Measurements from ENCODE around the gene TNFAIP2.

The TNFAIP2 gene

DNA sequence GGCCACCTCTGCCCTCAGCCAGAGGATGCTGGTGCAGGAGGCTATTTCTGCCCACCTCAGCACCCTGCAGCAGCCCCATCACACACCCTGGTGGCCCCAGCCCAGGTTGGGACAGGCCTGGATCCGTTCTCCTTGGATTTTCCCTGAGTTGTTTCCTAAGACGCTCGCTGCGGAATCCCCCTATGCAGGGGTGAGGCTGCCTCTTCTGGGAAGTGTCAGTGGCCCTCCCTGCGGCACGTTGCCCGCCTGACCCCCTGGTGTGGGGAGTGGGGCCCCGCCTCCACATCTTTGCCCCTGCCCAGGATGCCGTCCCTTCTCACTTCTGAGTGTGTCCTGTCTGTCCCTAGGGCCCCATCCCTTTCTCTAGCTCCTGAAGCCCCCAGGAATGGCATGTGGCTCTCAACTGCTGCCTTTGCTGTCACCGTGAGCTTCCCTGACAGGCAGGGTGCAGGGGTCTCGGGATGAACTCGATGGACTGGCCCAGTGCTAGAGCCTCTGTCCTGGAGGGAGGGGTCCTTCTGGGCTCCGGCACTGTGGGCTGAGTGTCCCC lies 29.3 kb upstream of the TNFAIP2 start:
- Histone ChIP-seq H3K4me3 (IDR thresholded peaks at IDR 0.05; ENCODE audit: insufficient read depth, low read depth, low read length) (no peak overlapping the region), H3K9ac (no peak overlapping the region), H3K27ac (no peak overlapping the region), H3K27me3 (ENCODE audit: insufficient read depth, low read depth) (no peaks in the 10 kb centered on the region), H3K4me2 (no peak overlapping the region), H3K36me3 (ENCODE audit: insufficient read depth) (no peaks in the 10 kb centered on the region), H4K20me1 (ENCODE audit: insufficient read depth) (no peaks in the 10 kb centered on the region), H3K79me2 (ENCODE audit: insufficient read depth, low read depth) (no peaks in the 10 kb centered on the region), H3K4me1 (ENCODE audit: low read depth, poor library complexity, severe bottlenecking) (peaks cover 5% of the 10 kb centered on the region), H2AFZ (ENCODE audit: low read depth) (no peak overlapping the region)
- no peak for TF ChIP-seq CTCF (conservative IDR thresholded peaks at IDR 0.05; ENCODE audit: low read depth, low read length)

- Histone ChIP-seq H3K27ac (no peak within 1 kb of the TSS), H4K20me1 (ENCODE audit: insufficient read depth) (no peaks in the 10 kb centered on the region), H3K4me1 (ENCODE audit: low read depth, poor library complexity, severe bottlenecking) (peaks cover 5% of the 10 kb centered on the region), H3K4me3 (IDR thresholded peaks at IDR 0.05; ENCODE audit: insufficient read depth, low read depth, low read length) (no peak within 1 kb of the TSS), H2AFZ (ENCODE audit: low read depth) (no peak within 1 kb of the TSS), H3K27me3 (ENCODE audit: insufficient read depth, low read depth) (no peaks in the 10 kb centered on the region), H3K79me2 (ENCODE audit: insufficient read depth, low read depth) (no peaks in the 10 kb centered on the region), H3K36me3 (ENCODE audit: insufficient read depth) (no peaks in the 10 kb centered on the region), H3K9ac (no peak within 1 kb of the TSS), H3K4me2 (no peak within 1 kb of the TSS)
- TF ChIP-seq CTCF (conservative IDR thresholded peaks at IDR 0.05; ENCODE audit: low read depth, low read length) = no peak
These were observed 28.7 kb upstream of the TNFAIP2 start, which contains the start of gene EXOC3L4 for GRCh38 chr14:103094406-103095209. Gene EXOC3L4 (plus strand): TSS chr14:103094725. CDS start chr14:103100220, 5,495 bp downstream.

DNA sequence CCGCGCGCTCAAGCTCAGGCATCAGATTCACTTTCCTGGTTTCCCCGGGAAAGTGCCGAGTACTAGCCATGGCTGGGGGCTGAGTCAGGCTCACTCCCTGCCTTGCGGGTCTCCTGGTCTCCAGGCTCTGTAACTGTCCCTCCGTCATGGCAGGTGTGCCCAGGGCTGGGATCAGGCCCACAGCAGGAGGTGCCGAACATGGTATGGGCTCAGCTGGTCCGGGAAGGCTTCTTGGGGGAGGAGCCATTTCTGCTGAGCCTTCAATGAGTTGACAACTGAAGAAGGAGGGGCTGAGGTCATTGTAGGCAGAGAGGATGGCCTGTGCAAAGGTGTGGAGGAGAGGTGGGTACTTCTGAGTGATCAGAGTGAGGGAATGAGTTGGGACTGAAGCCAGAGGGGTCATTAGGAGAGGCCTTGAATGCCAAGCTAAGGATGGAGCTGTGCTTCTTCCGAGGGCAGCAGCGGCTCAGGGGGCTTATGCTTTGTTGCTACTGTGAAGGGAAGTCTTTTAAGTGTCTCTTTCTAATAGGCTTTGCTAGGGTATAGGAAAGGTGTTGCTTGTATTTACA lies 28.0 kb upstream of the TNFAIP2 start:
- TF ChIP-seq CTCF (conservative IDR thresholded peaks at IDR 0.05; ENCODE audit: low read depth, low read length) = no peak
- Histone ChIP-seq H3K4me3 (IDR thresholded peaks at IDR 0.05; ENCODE audit: insufficient read depth, low read depth, low read length) (no peak overlapping the region), H4K20me1 (ENCODE audit: insufficient read depth) (no peaks in the 10 kb centered on the region), H3K36me3 (ENCODE audit: insufficient read depth) (no peaks in the 10 kb centered on the region), H3K4me2 (no peak overlapping the region), H2AFZ (ENCODE audit: low read depth) (no peak overlapping the region), H3K27ac (no peak overlapping the region), H3K27me3 (ENCODE audit: insufficient read depth, low read depth) (no peaks in the 10 kb centered on the region), H3K9ac (no peak overlapping the region), H3K4me1 (ENCODE audit: low read depth, poor library complexity, severe bottlenecking) (peaks cover 5% of the 10 kb centered on the region), H3K79me2 (ENCODE audit: insufficient read depth, low read depth) (no peaks in the 10 kb centered on the region)

- H3K4me1 ChIP-seq (ENCODE audit: low read depth, poor library complexity, severe bottlenecking) = no peaks in the 10 kb centered on the region
- no peak overlapping the region for H2AFZ ChIP-seq (ENCODE audit: low read depth)
- H3K27me3 ChIP-seq (ENCODE audit: insufficient read depth, low read depth) = no peaks in the 10 kb centered on the region
- TF ChIP-seq CTCF (conservative IDR thresholded peaks at IDR 0.05; ENCODE audit: low read depth, low read length) = no peak
- H3K27ac ChIP-seq = no peak overlapping the region
- H3K36me3 ChIP-seq (ENCODE audit: insufficient read depth) = no peaks in the 10 kb centered on the region
- H3K9ac ChIP-seq = no peak overlapping the region
- H3K79me2 ChIP-seq (ENCODE audit: insufficient read depth, low read depth) = no peaks in the 10 kb centered on the region
- H3K4me2 ChIP-seq = no peak overlapping the region
- H4K20me1 ChIP-seq (ENCODE audit: insufficient read depth) = no peaks in the 10 kb centered on the region
- no peak overlapping the region for H3K4me3 ChIP-seq (IDR thresholded peaks at IDR 0.05; ENCODE audit: insufficient read depth, low read depth, low read length)
These were observed 26.9 kb upstream of the TNFAIP2 start for GRCh38 chr14:103096387-103096786.

All from KMS-11 (cell line).